Stimulated activated CD4-positive, alpha-beta T cell treated with anti-CD3 and anti-CD28 coated beads, Interleukin-1b, Interleukin-23, amount 100 ng/mL, for 1 hour (primary cell): ENCODE results near the gene PTPN5.
"Not testable (repeated sequence)": the region's sequence is repeated elsewhere in the genome, so short reads cannot be mapped to it uniquely, and the experiment has no call there.

Experiments used
- DNase-seq, 2 donors: peaks; one replicate each; pipeline ENCODE4 v3.0.0-alpha.2; 2020; ENCODE audit warnings: low read depth in 2 of 2

Gene PTPN5

DNA sequence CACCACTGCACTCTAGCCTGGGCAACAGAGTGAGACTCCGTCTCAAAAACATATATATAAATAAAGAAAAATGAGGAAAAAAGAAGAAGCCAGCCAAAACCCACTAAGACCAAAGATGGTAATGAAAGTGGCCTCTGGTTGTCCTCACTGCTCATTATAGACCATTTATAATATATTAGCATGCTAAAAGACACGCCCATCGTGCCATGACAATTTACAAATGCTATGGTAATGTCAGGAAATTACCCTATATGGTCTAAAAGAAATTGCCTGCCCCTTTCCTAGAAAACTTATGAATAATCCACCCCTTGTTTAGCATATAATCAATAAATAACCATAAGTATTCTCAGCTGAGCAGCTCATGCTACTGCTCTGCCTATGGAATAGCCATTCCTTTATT lies 109.1 kb downstream of the PTPN5 start:
- DNase-seq: no peak

DNA sequence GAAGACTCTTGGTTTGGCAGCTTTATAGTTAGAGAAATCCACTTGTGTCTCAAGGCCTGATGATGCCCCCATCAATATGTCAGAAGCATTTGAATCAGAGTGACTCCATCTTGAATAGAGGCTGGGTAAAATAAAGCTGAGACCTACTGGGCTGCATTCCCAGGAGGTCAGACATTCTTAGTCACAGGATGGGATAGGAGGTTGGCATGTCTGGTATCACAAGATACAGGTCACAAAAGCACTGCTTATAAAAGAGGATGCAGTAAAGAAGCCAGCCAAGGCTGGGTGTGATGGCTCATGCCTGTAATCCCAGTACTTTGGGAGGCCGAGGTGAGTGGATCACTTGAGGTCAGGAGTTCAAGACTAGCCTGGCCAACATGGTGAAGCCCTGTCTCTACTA lies 109.6 kb downstream of the PTPN5 start:
- not testable (repeated sequence) for DNase-seq
